ENCODE data around the gene LIPC. TPM values are rescaled to one million over a fixed set of nuclear protein-coding genes. Genes with fewer than 3 reads are reported as not detected.

Gene LIPC
- total RNA-seq, 6 experiments from 2014 or later, result 31.1 to 213 (median 86.1) TPM

GRCh38 chr15:58438111-58438510 lies 6.3 kb downstream of the LIPC start:
- H3K36me3 ChIP-seq, result no peaks in the 10 kb centered on the region
- H3K9me3 ChIP-seq, result no peaks in the 10 kb centered on the region
- no peaks in the 10 kb centered on the region for H3K27me3 ChIP-seq
- no peak overlapping the region for H3K4me3 ChIP-seq
- ATAC-seq (peak in 3 of 4 donors; percentile 2 to 17 (median 8)), DNase-seq (no peak)
- WGBS (ENCODE audit: insufficient coverage, low coverage, low lambda C conversion rate, missing lambda C conversion rate), result 56% methylated on average over 5 of the region's 9 CpGs
- no peak for TF ChIP-seq CTCF (IDR thresholded peaks at IDR 0.05)
- TF ChIP-seq POLR2A (IDR thresholded peaks at IDR 0.05), result no peak
- H3K27ac ChIP-seq, result peak overlapping the region; percentile 93 to 98 (median 94)
- H3K4me1 ChIP-seq, result peaks cover 0 to 70% (median 32%) of the 10 kb centered on the region in 4 donors
- intact Hi-C loops (cut with DNase I), result no loop called here

- WGBS (ENCODE audit: insufficient coverage, low coverage, low lambda C conversion rate, missing lambda C conversion rate), result 42% methylated on average over 7 of the region's 7 CpGs
- Histone ChIP-seq H3K9me3 (no peaks in the 10 kb centered on the region), H3K4me3 (no peak overlapping the region), H3K36me3 (no peaks in the 10 kb centered on the region), H3K27me3 (no peaks in the 10 kb centered on the region), H3K27ac (peak overlapping the region; percentile 93 to 98 (median 94)), H3K4me1 (peaks cover 0 to 74% (median 34%) of the 10 kb centered on the region in 4 donors)
- TF ChIP-seq CTCF (IDR thresholded peaks at IDR 0.05) (peak; percentile 27 to 44 (median 38)), POLR2A (IDR thresholded peaks at IDR 0.05) (no peak)
- peak in 1 of 3 donors; percentile 72 for DNase-seq
- ATAC-seq, result peak; percentile 56 to 65 (median 60)
- intact Hi-C loops (cut with DNase I), result no loop called here
These were observed 7.2 kb downstream of the LIPC start for GRCh38 chr15:58438956-58439355.

- ATAC-seq (peak; percentile 58 to 81 (median 66)), DNase-seq (peak in 1 of 3 donors; percentile 76)
- H3K27me3 ChIP-seq, result no peaks in the 10 kb centered on the region
- no peaks in the 10 kb centered on the region for H3K9me3 ChIP-seq
- H3K36me3 ChIP-seq, result no peaks in the 10 kb centered on the region
- no peak overlapping the region for H3K4me3 ChIP-seq
- H3K4me1 ChIP-seq, result peaks cover 0 to 78% (median 40%) of the 10 kb centered on the region in 4 donors
- 30% methylated on average over 7 of the region's 7 CpGs for WGBS (ENCODE audit: insufficient coverage, low coverage, low lambda C conversion rate, missing lambda C conversion rate)
- TF ChIP-seq POLR2A (IDR thresholded peaks at IDR 0.05), result peak; percentile 46
- TF ChIP-seq CTCF (IDR thresholded peaks at IDR 0.05), result no peak
- intact Hi-C loops (cut with DNase I), result loop anchor here in 1 of 2 donors (5.0 kb wide), 1 partner anchor 108 kb away; no protein-coding TSS in a partner anchor
- peak overlapping the region; percentile 93 to 98 (median 94) for H3K27ac ChIP-seq
These were observed 8.5 kb downstream of the LIPC start for GRCh38 chr15:58440158-58440910.

- DNase-seq (peak in 2 of 3 donors; percentile 56 to 62), ATAC-seq (peak; percentile 9 to 43 (median 33))
- intact Hi-C loops (cut with DNase I), result loop anchor here in 1 of 2 donors (5.0 kb wide), 1 partner anchor 109 kb away; no protein-coding TSS in a partner anchor
- Histone ChIP-seq H3K27ac (peak overlapping the region; percentile 93 to 98 (median 94)), H3K36me3 (no peaks in the 10 kb centered on the region), H3K27me3 (no peaks in the 10 kb centered on the region), H3K4me1 (peaks cover 0 to 78% (median 40%) of the 10 kb centered on the region in 4 donors), H3K9me3 (no peaks in the 10 kb centered on the region), H3K4me3 (no peak overlapping the region)
- 33% methylated on average over 1 of the region's 1 CpG for WGBS (ENCODE audit: insufficient coverage, low coverage, low lambda C conversion rate, missing lambda C conversion rate)
- TF ChIP-seq POLR2A (IDR thresholded peaks at IDR 0.05) (no peak), CTCF (IDR thresholded peaks at IDR 0.05) (no peak)
These were observed 9.1 kb downstream of the LIPC start for GRCh38 chr15:58440922-58441321.
